K562 (cell line): ENCODE results near the gene WFDC11. TPM values are rescaled to one million over a fixed set of nuclear protein-coding genes. Genes with fewer than 3 reads are reported as not detected.

Experiments
- ATAC-seq: fragments of 200-7000 bp; cut with Tn5 transposase; 3 replicates; pipeline ENCODE4 v1.9.1; 2020; ENCODE audit warnings: moderate library complexity
- BruUV-seq: library from RNA; stranded (reverse); fragments of 400-500 nt; replicated peaks from 2 replicates; lab custom pipeline; 2021; lab: Mats Ljungman, UMichigan
- CTCF ChIA-PET: fragments of 300-600 bp; formaldehyde crosslinking; extraction: SDS; loops from one replicate; lab custom pipeline; 2021; ENCODE audit warnings: low intra/inter-chr PET ratio; lab: Yijun Ruan, JAX
- POLR2A ChIA-PET: fragments of 300-600, 350-650 bp; sonication (Branson Sonifier 250); formaldehyde crosslinking; extraction: SDS; loops from one replicate; lab custom pipeline; 2021; ENCODE audit warnings: antibody characterized with exemption, inconsistent platforms; lab: Yijun Ruan, JAX
- DNase-seq, 4 experiments: peaks; one replicate each; pipeline versions ENCODE4 v3.0.0 to v3.0.0-alpha.2; 2011 to 2018; ENCODE audit warnings: low spot score in 3 of 4, mixed read lengths in 3 of 4; ENCODE audit errors: extremely low read depth in 1 of 4
- FAIRE-seq: peaks from 2 replicates; lab custom pipeline; 2011; peaks lifted over from hg19 to GRCh38; lab: Jason Lieb, UNC
- H2AFZ ChIP-seq: 2 replicates; pipeline ENCODE4 v1.6.0; 2011; ENCODE audit warnings: low read depth, low read length, control low read depth, inconsistent platforms
- H3K27ac ChIP-seq: fragments of 200-600 bp; 3 replicates; pipeline ENCODE4 v1.8.0; 2011; ENCODE audit warnings: low read depth, mild to moderate bottlenecking, control low read depth, inconsistent platforms, low read length, moderate library complexity, mixed read lengths; ENCODE audit errors: extremely low read depth
- H3K27me3 ChIP-seq, 2 experiments: fragments of 300-600 bp in 1 of 2; 2 replicates in 1 of 2; 3 replicates in 1 of 2; pipeline versions ENCODE4 v1.6.0 to v1.8.0; 2011; ENCODE audit warnings: inconsistent platforms in 2 of 2, low read length in 2 of 2, mild to moderate bottlenecking in 1 of 2, mixed read lengths in 1 of 2, moderate library complexity in 1 of 2; ENCODE audit not compliant: control insufficient read depth in 2 of 2, insufficient read depth in 2 of 2
- H3K36me3 ChIP-seq: fragments of 300-600 bp; 3 replicates; pipeline ENCODE4 v1.8.0; 2011; ENCODE audit warnings: mild to moderate bottlenecking, low read length, inconsistent platforms; ENCODE audit not compliant: control insufficient read depth, insufficient read depth
- H3K4me1 ChIP-seq, 2 experiments: fragments of 200-600 bp in 1 of 2; replicated peaks in 1 of 2; 2 replicates in 1 of 2; 3 replicates in 1 of 2; pipeline versions ENCODE4 v1.5.1 to v1.8.0; 2011; ENCODE audit warnings: inconsistent platforms in 2 of 2, low read length in 2 of 2, mild to moderate bottlenecking in 1 of 2, mixed read lengths in 1 of 2, moderate library complexity in 1 of 2; ENCODE audit not compliant: control insufficient read depth in 2 of 2, insufficient read depth in 2 of 2
- H3K4me2 ChIP-seq: 2 replicates; pipeline ENCODE4 v1.6.1; 2011; ENCODE audit warnings: low read length, control low read depth, inconsistent platforms, mixed read lengths; ENCODE audit not compliant: insufficient read depth
- H3K4me3 ChIP-seq: fragments of 200-600 bp; sonication (generic), shearing (Covaris generic); 2 replicates; pipeline ENCODE4 v1.5.1; 2016; ENCODE audit warnings: control low read depth, inconsistent platforms
- H3K79me2 ChIP-seq: fragments of 200-600 bp; 3 replicates; pipeline ENCODE4 v1.8.0; 2011; ENCODE audit warnings: low read length, inconsistent platforms; ENCODE audit not compliant: control insufficient read depth, insufficient read depth
- H3K9ac ChIP-seq, 2 experiments: 2 replicates each; pipeline versions ENCODE4 v1.6.0 to v1.6.1; 2011; ENCODE audit warnings: low read depth in 2 of 2, low read length in 2 of 2, control low read depth in 1 of 2, inconsistent platforms in 1 of 2, mild to moderate bottlenecking in 1 of 2, mixed read lengths in 1 of 2; ENCODE audit not compliant: insufficient read depth in 1 of 2
- H3K9me1 ChIP-seq: one replicate; pipeline ENCODE4 v1.6.0; 2011; ENCODE audit warnings: inconsistent platforms, mild to moderate bottlenecking, low read length, moderate library complexity; ENCODE audit not compliant: control insufficient read depth, insufficient read depth
- H3K9me3 ChIP-seq: replicated peaks from 2 replicates; pipeline ENCODE4 v1.5.1; 2011; ENCODE audit warnings: low read depth, low read length, inconsistent platforms; ENCODE audit not compliant: control insufficient read depth, insufficient read depth
- H4K20me1 ChIP-seq: replicated peaks from 2 replicates; pipeline ENCODE4 v1.6.1; 2011; ENCODE audit warnings: low read length, inconsistent platforms, mixed read lengths; ENCODE audit not compliant: control insufficient read depth, insufficient read depth
- HLTF ChIP-seq: fragments of 450-650 bp; IDR thresholded peaks from 2 replicates; pipeline ENCODE4 v1.6.1; 2016
- PHF8 ChIP-seq: fragments of 200-600 bp; sonication (generic); IDR thresholded peaks from 2 replicates; pipeline ENCODE4 v1.6.1; 2012; ENCODE audit warnings: mixed run types, mild to moderate bottlenecking, inconsistent platforms, low read length, moderate library complexity, borderline replicate concordance
- RUNX1 ChIP-seq: sonication (generic); IDR thresholded peaks from 2 replicates; pipeline ENCODE4 v1.6.1; 2016; ENCODE audit warnings: antibody characterized with exemption, low read depth
- ZNF133 ChIP-seq: fragments of 250-450 bp; sonication (Bioruptor Pico); IDR thresholded peaks from 2 replicates; pipeline ENCODE4 v1.4.0; 2020; ENCODE audit warnings: mild to moderate bottlenecking
- ZNF143 ChIP-seq: sonication (generic); formaldehyde crosslinking; IDR thresholded peaks from 2 replicates; pipeline ENCODE4 v1.9.0; 2022; ENCODE audit warnings: mild to moderate bottlenecking, missing genetic modification reagents
- ZNF239 ChIP-seq: fragments of 250-450 bp; sonication (Bioruptor Pico); IDR thresholded peaks from 2 replicates; pipeline ENCODE4 v1.4.0; 2020; ENCODE audit warnings: mild to moderate bottlenecking
- in situ Hi-C: fragments of 300-500 bp; cut with MboI; formaldehyde crosslinking; loops from 4 replicates; pipeline ENCODE4 v1.15.0; 2018; ENCODE audit warnings: inconsistent platforms, mixed read lengths
- intact Hi-C: fragments of 100-400 bp; cut with micrococcal nuclease; formaldehyde crosslinking; loops from 2 replicates; pipeline ENCODE4 v1.14.2; 2022
- polyA plus RNA-seq, 8 experiments: library from polyadenylated mRNA; depleted of rRNA in 4 of 8; stranded (reverse) in 5 of 8; unstranded in 3 of 8; fragments of >200 nt; fragmentation: Nextera tagmentation in 2 of 8; fragmentation: Illumina TruSeq in 1 of 8; extraction: Ambion mirVana in 2 of 8; extraction: Trizol in 1 of 8; gene quantifications; 2 replicates each; pipeline versions ENCODE4 v1.2.1 to v1.2.3, GENCODE V29; 2011 to 2014; ENCODE audit warnings: inconsistent platforms in 1 of 8, missing spikeins in 1 of 8
- total RNA-seq, 7 experiments: library from RNA; depleted of rRNA in 6 of 7; stranded (reverse); fragments of >200 nt in 6 of 7; fragmentation: Illumina TruSeq in 2 of 7; extraction: Trizol in 2 of 7; gene quantifications; 2 replicates each; pipeline versions ENCODE4 v1.2.1 to v1.2.3, GENCODE V29; 2011 to 2021; ENCODE audit warnings: low replicate concordance in 1 of 7

WFDC11 gene
- total and polyA plus RNA-seq, 9 of the 15 experiments (the other 6 are each of a cell fraction or from before 2014, with no cell fraction given): not detected

DNA sequence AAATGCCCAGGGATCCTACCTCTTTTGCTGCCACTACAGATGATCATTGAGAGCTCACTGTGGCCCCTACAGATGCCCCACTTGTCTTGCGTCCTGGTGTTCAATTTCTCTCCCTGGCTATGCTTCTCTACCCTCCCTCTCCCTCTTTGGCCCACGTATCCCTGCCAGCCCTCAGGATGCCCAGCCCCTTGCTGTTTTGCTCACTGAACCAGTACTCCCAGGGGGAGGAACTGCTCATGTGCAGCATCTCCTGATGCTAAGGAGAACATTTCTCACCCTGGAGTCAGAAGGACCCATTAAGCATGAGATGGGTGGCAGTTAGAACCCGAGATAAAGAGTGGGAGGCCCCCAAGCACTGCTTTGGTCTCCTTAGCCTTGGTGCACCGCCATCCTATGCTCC is 38.9 kb downstream of the WFDC11 start, which contains the start of gene WFDC9 (continued):
- no peak for TF ChIP-seq ZNF133
- TF ChIP-seq ZNF143: no peak

DNA sequence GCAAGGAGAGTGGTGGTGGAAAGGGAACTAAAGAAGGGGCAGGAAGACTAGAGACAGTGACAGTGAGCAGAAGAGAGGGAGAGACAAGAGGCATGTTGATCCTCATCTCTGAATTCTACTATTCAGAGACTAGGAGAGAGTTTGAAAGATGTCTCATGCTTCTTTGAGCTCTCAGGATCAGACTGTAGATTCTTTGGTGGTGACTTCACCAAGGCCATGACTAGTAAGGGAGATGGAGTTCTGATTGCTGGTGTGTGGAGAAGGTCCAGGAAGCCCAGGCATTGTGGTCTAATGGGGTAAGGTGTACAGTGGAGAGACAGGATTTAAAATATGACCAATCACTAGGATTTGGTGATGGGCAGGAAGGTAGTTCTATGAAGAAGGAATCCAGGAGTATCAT is 39.7 kb downstream of the WFDC11 start:
- no peak for ATAC-seq
- ChIA-PET CTCF (no interaction called here), POLR2A (interaction anchor here (0.6 to 1.0 kb wide), 4 partner anchors 11 to 152 kb away, joined by 3 read pairs; no protein-coding TSS in a partner anchor)
- Histone ChIP-seq H3K4me2 (no peak overlapping the region), H3K4me1 (no peaks in the 10 kb centered on the region), H3K79me2 (no peaks in the 10 kb centered on the region), H2AFZ (no peak overlapping the region), H3K9me1 (no peaks in the 10 kb centered on the region), H3K27me3 (no peaks in the 10 kb centered on the region), H3K9ac (no peak overlapping the region), H3K27ac (no peak overlapping the region), H3K9me3 (no peaks in the 10 kb centered on the region), H3K4me3 (no peak overlapping the region), H4K20me1 (no peaks in the 10 kb centered on the region; the same call in 1 of the 2 replicates), H3K36me3 (no peaks in the 10 kb centered on the region)
- no peak for DNase-seq
- intact Hi-C loops: no loop called here
- TF ChIP-seq PHF8 (no peak), RUNX1 (no peak), ZNF239 (CRISPR knock-in tag) (no peak), HLTF (no peak)
- in situ Hi-C loops: no loop called here
- BruUV-seq: no TSS peak
- FAIRE-seq: no peak
